ENCODE measurements around the gene SLC25A42.

GRCh38 chr19:19107654-19108053, 43.9 kb downstream of the SLC25A42 start:
- no peak for TF ChIP-seq CTCF (IDR thresholded peaks at IDR 0.05; ENCODE audit: insufficient read depth, low read length)
- TF ChIP-seq GABPA (IDR thresholded peaks at IDR 0.05; ENCODE audit: low read depth): no peak
- TF ChIP-seq POLR2AphosphoS5 (IDR thresholded peaks at IDR 0.05; ENCODE audit: low read depth): no peak
- TF ChIP-seq REST (IDR thresholded peaks at IDR 0.05; ENCODE audit: insufficient replicate concordance, low read depth): no peak

Measured in HL-60 (cell line).